Smooth muscle cell (in vitro differentiated cells): Measurements from ENCODE around the gene NLN. TPM values are rescaled to one million over a fixed set of nuclear protein-coding genes. Genes with fewer than 3 reads are reported as not detected.
A peak's percentile ranks its signal among the peaks of the same experiment; 100 is the strongest.
"Not testable (repeated sequence)": the region's sequence is repeated elsewhere in the genome, so short reads cannot be mapped to it uniquely, and the experiment has no call there.

Experiments used
- DNase-seq: peaks from one replicate; lab custom pipeline; 2025; ENCODE audit not compliant: unreplicated experiment; lab: John Stamatoyannopoulos, UW
- H2AFZ ChIP-seq: fragments of 200-600 bp; sonication (generic); 2 replicates; pipeline ENCODE4 v1.6.0; 2016; ENCODE audit warnings: antibody characterized with exemption, low read depth, mild to moderate bottlenecking
- H3F3A ChIP-seq: fragments of 200-600 bp; sonication (generic); 2 replicates; pipeline ENCODE4 v1.6.0; 2017; ENCODE audit warnings: antibody characterized with exemption, low read depth
- H3K27ac ChIP-seq: fragments of 200-600 bp; sonication (generic); 2 replicates; pipeline ENCODE4 v1.5.1; 2016; ENCODE audit warnings: low read depth, mild to moderate bottlenecking
- H3K27me3 ChIP-seq: fragments of 200-600 bp; sonication (generic); 2 replicates; pipeline ENCODE4 v1.6.1; 2016; ENCODE audit warnings: low read depth, mild to moderate bottlenecking
- H3K36me3 ChIP-seq: fragments of 200-600 bp; sonication (generic); 2 replicates; pipeline ENCODE4 v1.5.1; 2016; ENCODE audit warnings: low read depth
- H3K4me1 ChIP-seq: fragments of 200-600 bp; sonication (generic); 2 replicates; pipeline ENCODE4 v1.5.1; 2016; ENCODE audit warnings: low read depth
- H3K4me2 ChIP-seq: fragments of 200-600 bp; sonication (generic); 2 replicates; pipeline ENCODE4 v1.6.0; 2016; ENCODE audit warnings: mild to moderate bottlenecking
- H3K4me3 ChIP-seq: fragments of 200-600 bp; sonication (generic); 2 replicates; pipeline ENCODE4 v1.5.1; 2016; ENCODE audit warnings: mild to moderate bottlenecking
- H3K79me2 ChIP-seq: fragments of 200-600 bp; sonication (generic); 2 replicates; pipeline ENCODE4 v1.6.0; 2016; ENCODE audit warnings: low read depth, mild to moderate bottlenecking
- H3K9ac ChIP-seq: fragments of 200-600 bp; sonication (generic); 2 replicates; pipeline ENCODE4 v1.6.0; 2016; ENCODE audit warnings: low read depth
- H3K9me3 ChIP-seq: fragments of 200-600 bp; sonication (generic); replicated peaks from 2 replicates; pipeline ENCODE4 v1.5.1; 2016; ENCODE audit warnings: low read depth
- H4K20me1 ChIP-seq: fragments of 200-600 bp; sonication (generic); 2 replicates; pipeline ENCODE4 v1.6.0; 2016; ENCODE audit warnings: low read depth
- WGBS: methylation state at CpG from one replicate; pipeline ENCODE4 v1.1.7; 2016; ENCODE audit warnings: low lambda C conversion rate; 5-methylcytosine and 5-hydroxymethylcytosine counted together
- polyA plus RNA-seq: library from polyadenylated mRNA; unstranded; fragments of >200 nt; fragmentation: Nextera tagmentation; extraction: Ambion mirVana; gene quantifications from 2 replicates; pipeline ENCODE4 v1.2.1, GENCODE V29; 2016
- total RNA-seq: library from RNA; depleted of rRNA; stranded (reverse); fragments of >200 nt; gene quantifications from 2 replicates; pipeline ENCODE4 v1.2.3, GENCODE V29; 2014
- TF ChIP-seq, protein P1 (sequence below): fragments of 200-600 bp; sonication (generic); IDR thresholded peaks from 2 replicates; pipeline ENCODE4 v1.5.1; 2017; ENCODE audit warnings: borderline replicate concordance, mild to moderate bottlenecking, antibody characterized with exemption; ENCODE audit not compliant: insufficient read depth, poor library complexity, severe bottlenecking

The NLN gene
- total and polyA plus RNA-seq, 2 experiments from 2014 or later: 31.9 to 33.6 TPM

DNA sequence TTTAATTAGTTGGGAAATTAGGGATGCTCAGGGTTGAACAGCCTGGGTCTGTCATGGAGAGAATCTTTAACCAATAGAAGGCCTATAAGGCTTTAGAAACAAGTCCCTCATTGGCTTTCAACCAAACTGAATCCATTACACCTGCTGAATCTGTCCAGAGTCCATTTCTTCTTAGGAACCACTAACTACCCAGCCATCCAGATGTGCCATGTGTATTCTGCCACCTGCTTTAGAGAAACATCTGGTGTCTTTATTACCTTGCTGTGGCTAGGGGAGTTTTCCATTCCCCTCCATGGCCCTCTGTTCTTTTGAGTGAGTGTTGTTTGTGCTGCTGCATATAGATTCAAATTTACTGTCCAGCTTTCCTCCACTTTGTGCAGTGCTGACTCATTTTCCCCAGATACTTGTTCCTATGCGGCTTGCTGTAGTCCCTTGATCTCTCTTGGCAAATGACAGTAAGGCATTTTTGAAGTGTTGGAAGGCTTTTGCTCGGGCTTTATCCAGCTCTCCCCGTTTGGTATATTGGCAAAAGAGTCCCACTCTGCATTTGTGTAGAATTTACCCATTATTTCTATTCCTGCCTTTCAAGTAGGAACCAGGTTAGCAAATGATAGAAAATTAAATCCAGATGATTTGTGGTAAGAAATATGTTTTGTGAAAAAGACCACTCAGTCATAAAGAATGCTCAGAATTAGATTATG, 54.6 kb downstream of the NLN start:
- Histone ChIP-seq H3K4me2 (peak overlapping the region; percentile 50), H3K9me3 (no peaks in the 10 kb centered on the region), H3K79me2 (no peaks in the 10 kb centered on the region), H3K4me1 (peaks cover 6% of the 10 kb centered on the region), H3K36me3 (peaks cover 6% of the 10 kb centered on the region), H3F3A (no peaks in the 10 kb centered on the region), H3K27me3 (no peaks in the 10 kb centered on the region), H2AFZ (no peak overlapping the region), H4K20me1 (peaks cover 9% of the 10 kb centered on the region), H3K9ac (no peak overlapping the region), H3K27ac (no peak overlapping the region), H3K4me3 (no peak overlapping the region)
- no peak for DNase-seq
- TF ChIP-seq, protein P1, sequence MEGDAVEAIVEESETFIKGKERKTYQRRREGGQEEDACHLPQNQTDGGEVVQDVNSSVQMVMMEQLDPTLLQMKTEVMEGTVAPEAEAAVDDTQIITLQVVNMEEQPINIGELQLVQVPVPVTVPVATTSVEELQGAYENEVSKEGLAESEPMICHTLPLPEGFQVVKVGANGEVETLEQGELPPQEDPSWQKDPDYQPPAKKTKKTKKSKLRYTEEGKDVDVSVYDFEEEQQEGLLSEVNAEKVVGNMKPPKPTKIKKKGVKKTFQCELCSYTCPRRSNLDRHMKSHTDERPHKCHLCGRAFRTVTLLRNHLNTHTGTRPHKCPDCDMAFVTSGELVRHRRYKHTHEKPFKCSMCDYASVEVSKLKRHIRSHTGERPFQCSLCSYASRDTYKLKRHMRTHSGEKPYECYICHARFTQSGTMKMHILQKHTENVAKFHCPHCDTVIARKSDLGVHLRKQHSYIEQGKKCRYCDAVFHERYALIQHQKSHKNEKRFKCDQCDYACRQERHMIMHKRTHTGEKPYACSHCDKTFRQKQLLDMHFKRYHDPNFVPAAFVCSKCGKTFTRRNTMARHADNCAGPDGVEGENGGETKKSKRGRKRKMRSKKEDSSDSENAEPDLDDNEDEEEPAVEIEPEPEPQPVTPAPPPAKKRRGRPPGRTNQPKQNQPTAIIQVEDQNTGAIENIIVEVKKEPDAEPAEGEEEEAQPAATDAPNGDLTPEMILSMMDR: no peak
- 35% methylated on average over 3 of the region's 3 CpGs for WGBS

DNA sequence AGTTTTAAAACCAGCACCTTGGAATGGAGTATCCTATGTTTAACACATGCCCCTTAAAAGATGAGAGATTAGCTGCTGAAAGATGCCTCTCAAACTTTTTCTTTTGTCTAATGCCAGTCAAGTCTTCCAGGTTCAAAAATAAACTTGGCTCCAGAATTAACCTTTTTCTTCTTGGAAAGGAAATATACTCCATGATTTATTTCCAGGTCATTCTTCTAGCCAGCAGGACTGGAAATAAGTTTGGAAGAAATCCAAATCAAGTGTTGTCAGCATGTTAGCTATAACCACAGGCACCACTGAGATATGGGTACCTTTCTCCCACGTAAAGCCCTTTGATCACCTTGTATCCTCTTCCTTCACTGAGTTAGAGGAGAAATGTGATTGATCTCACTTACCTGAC, 56.1 kb downstream of the NLN start:
- H3K36me3 ChIP-seq: peaks cover 6% of the 10 kb centered on the region
- H4K20me1 ChIP-seq: peaks cover 9% of the 10 kb centered on the region
- H3K79me2 ChIP-seq: no peaks in the 10 kb centered on the region
- H3K9me3 ChIP-seq: no peaks in the 10 kb centered on the region
- TF ChIP-seq, protein P1: no peak
- 100% methylated on average over 1 of the region's 1 CpG for WGBS
- H3K4me1 ChIP-seq: peaks cover 6% of the 10 kb centered on the region
- DNase-seq: no peak
- no peaks in the 10 kb centered on the region for H3K27me3 ChIP-seq
- H3K4me3 ChIP-seq: no peak overlapping the region
- no peak overlapping the region for H3K4me2 ChIP-seq
- H3F3A ChIP-seq: no peaks in the 10 kb centered on the region
- no peak overlapping the region for H2AFZ ChIP-seq
- no peak overlapping the region for H3K27ac ChIP-seq
- H3K9ac ChIP-seq: no peak overlapping the region

DNA sequence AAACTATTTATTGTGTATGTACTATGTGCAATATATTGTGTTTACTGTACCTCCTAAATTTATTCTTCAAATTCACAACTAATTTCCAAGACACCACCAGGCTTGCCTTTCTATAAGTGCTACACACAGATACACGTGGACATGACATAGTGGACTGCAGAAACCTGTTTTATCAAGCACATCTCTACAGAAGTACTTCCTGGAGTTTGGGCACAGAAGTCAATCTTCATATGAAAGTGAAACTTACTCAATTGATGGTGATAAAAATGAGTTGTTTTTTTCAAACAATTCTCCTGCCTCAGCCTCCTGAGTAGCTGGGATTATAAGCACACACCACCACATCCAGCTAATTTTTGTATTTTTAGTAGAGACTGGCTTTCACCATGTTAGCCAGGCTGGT, 57.6 kb downstream of the NLN start:
- 97% methylated on average over 1 of the region's 1 CpG for WGBS
- Histone ChIP-seq H3K36me3 (peaks cover 6% of the 10 kb centered on the region), H4K20me1 (peaks cover 9% of the 10 kb centered on the region), H3K9ac (no peak overlapping the region), H3K4me3 (no peak overlapping the region), H2AFZ (no peak overlapping the region), H3K27me3 (no peaks in the 10 kb centered on the region), H3K27ac (no peak overlapping the region), H3K79me2 (no peaks in the 10 kb centered on the region), H3K4me2 (no peak overlapping the region), H3F3A (no peaks in the 10 kb centered on the region), H3K4me1 (no peaks in the 10 kb centered on the region), H3K9me3 (no peaks in the 10 kb centered on the region)
- TF ChIP-seq, protein P1: no peak
- no peak for DNase-seq

DNA sequence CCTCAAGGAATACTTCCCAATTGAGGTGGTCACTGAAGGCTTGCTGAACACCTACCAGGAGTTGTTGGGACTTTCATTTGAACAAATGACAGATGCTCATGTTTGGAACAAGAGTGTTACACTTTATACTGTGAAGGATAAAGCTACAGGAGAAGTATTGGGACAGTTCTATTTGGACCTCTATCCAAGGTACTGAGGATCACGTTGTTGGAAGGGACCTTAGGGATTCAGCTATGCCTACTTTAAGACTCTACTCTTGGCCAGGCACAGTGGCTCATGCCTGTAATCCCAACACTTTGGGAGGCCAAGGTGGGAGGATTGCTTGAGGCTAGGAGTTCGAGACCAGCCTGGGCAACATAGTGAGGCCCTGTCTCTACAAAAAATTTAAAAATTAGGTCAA, 66.3 kb downstream of the NLN start:
- not testable (repeated sequence) for H3K4me1 ChIP-seq, H3K4me3 ChIP-seq, H3K9me3 ChIP-seq, H3K27ac ChIP-seq, H3K79me2 ChIP-seq, H3K27me3 ChIP-seq, DNase-seq, H2AFZ ChIP-seq, H4K20me1 ChIP-seq, H3K4me2 ChIP-seq, H3F3A ChIP-seq, H3K9ac ChIP-seq, H3K36me3 ChIP-seq
- 96% methylated on average over 2 of the region's 2 CpGs for WGBS
